ENCODE data around the gene SLC9A9.

Gene SLC9A9

GRCh38 chr3:143604402-143605185, 243.7 kb downstream of the SLC9A9 start:
- DNase-seq = no peak
- no peak overlapping the region for H3K4me3 ChIP-seq (ENCODE audit: insufficient read depth, low read depth, low read length, poor library complexity, severe bottlenecking)
- H3K36me3 ChIP-seq (ENCODE audit: control insufficient read depth, insufficient read depth, low read length) = no peaks in the 10 kb centered on the region
- no peaks in the 10 kb centered on the region for H3K9me3 ChIP-seq (ENCODE audit: control insufficient read depth, low read length)
- H3K4me1 ChIP-seq (ENCODE audit: control insufficient read depth, insufficient read depth, low read length, poor library complexity, severe bottlenecking) = no peaks in the 10 kb centered on the region
- no peaks in the 10 kb centered on the region for H3K27me3 ChIP-seq (replicated peaks; ENCODE audit: control insufficient read depth, insufficient read depth, low read length, poor library complexity, severe bottlenecking)
- H3K27ac ChIP-seq (ENCODE audit: insufficient read depth, low read length, poor library complexity, severe bottlenecking) = no peak overlapping the region

GRCh38 chr3:143603774-143604173, 244.5 kb downstream of the SLC9A9 start:
- Histone ChIP-seq H3K27me3 (replicated peaks; ENCODE audit: control insufficient read depth, insufficient read depth, low read length, poor library complexity, severe bottlenecking) (no peaks in the 10 kb centered on the region), H3K9me3 (ENCODE audit: control insufficient read depth, low read length) (no peaks in the 10 kb centered on the region), H3K27ac (ENCODE audit: insufficient read depth, low read length, poor library complexity, severe bottlenecking) (no peak overlapping the region), H3K36me3 (ENCODE audit: control insufficient read depth, insufficient read depth, low read length) (no peaks in the 10 kb centered on the region), H3K4me3 (ENCODE audit: insufficient read depth, low read depth, low read length, poor library complexity, severe bottlenecking) (no peak overlapping the region), H3K4me1 (ENCODE audit: control insufficient read depth, insufficient read depth, low read length, poor library complexity, severe bottlenecking) (no peaks in the 10 kb centered on the region)
- DNase-seq = no peak

GRCh38 chr3:143601723-143602484, 246.4 kb downstream of the SLC9A9 start:
- Histone ChIP-seq H3K9me3 (ENCODE audit: control insufficient read depth, low read length) (no peaks in the 10 kb centered on the region), H3K4me1 (ENCODE audit: control insufficient read depth, insufficient read depth, low read length, poor library complexity, severe bottlenecking) (no peaks in the 10 kb centered on the region), H3K27ac (ENCODE audit: insufficient read depth, low read length, poor library complexity, severe bottlenecking) (no peak overlapping the region), H3K4me3 (ENCODE audit: insufficient read depth, low read depth, low read length, poor library complexity, severe bottlenecking) (no peak overlapping the region), H3K27me3 (replicated peaks; ENCODE audit: control insufficient read depth, insufficient read depth, low read length, poor library complexity, severe bottlenecking) (no peaks in the 10 kb centered on the region), H3K36me3 (ENCODE audit: control insufficient read depth, insufficient read depth, low read length) (no peaks in the 10 kb centered on the region)
- no peak for DNase-seq

GRCh38 chr3:143600756-143601718, 247.2 kb downstream of the SLC9A9 start:
- Histone ChIP-seq H3K36me3 (ENCODE audit: control insufficient read depth, insufficient read depth, low read length) (no peaks in the 10 kb centered on the region), H3K27me3 (replicated peaks; ENCODE audit: control insufficient read depth, insufficient read depth, low read length, poor library complexity, severe bottlenecking) (no peaks in the 10 kb centered on the region), H3K4me3 (ENCODE audit: insufficient read depth, low read depth, low read length, poor library complexity, severe bottlenecking) (no peak overlapping the region), H3K4me1 (ENCODE audit: control insufficient read depth, insufficient read depth, low read length, poor library complexity, severe bottlenecking) (no peaks in the 10 kb centered on the region), H3K27ac (ENCODE audit: insufficient read depth, low read length, poor library complexity, severe bottlenecking) (no peak overlapping the region), H3K9me3 (ENCODE audit: control insufficient read depth, low read length) (no peaks in the 10 kb centered on the region)
- no peak for DNase-seq

GRCh38 chr3:143597774-143598652, 250.3 kb downstream of the SLC9A9 start:
- no peak overlapping the region for H3K4me3 ChIP-seq (ENCODE audit: insufficient read depth, low read depth, low read length, poor library complexity, severe bottlenecking)
- no peaks in the 10 kb centered on the region for H3K27me3 ChIP-seq (replicated peaks; ENCODE audit: control insufficient read depth, insufficient read depth, low read length, poor library complexity, severe bottlenecking)
- no peaks in the 10 kb centered on the region for H3K36me3 ChIP-seq (ENCODE audit: control insufficient read depth, insufficient read depth, low read length)
- DNase-seq = no peak
- H3K27ac ChIP-seq (ENCODE audit: insufficient read depth, low read length, poor library complexity, severe bottlenecking) = no peak overlapping the region
- H3K9me3 ChIP-seq (ENCODE audit: control insufficient read depth, low read length) = no peaks in the 10 kb centered on the region
- no peaks in the 10 kb centered on the region for H3K4me1 ChIP-seq (ENCODE audit: control insufficient read depth, insufficient read depth, low read length, poor library complexity, severe bottlenecking)

- H3K36me3 ChIP-seq (ENCODE audit: control insufficient read depth, insufficient read depth, low read length) = no peaks in the 10 kb centered on the region
- H3K4me1 ChIP-seq (ENCODE audit: control insufficient read depth, insufficient read depth, low read length, poor library complexity, severe bottlenecking) = no peaks in the 10 kb centered on the region
- DNase-seq = no peak
- H3K9me3 ChIP-seq (ENCODE audit: control insufficient read depth, low read length) = no peaks in the 10 kb centered on the region
- H3K4me3 ChIP-seq (ENCODE audit: insufficient read depth, low read depth, low read length, poor library complexity, severe bottlenecking) = no peak overlapping the region
- H3K27ac ChIP-seq (ENCODE audit: insufficient read depth, low read length, poor library complexity, severe bottlenecking) = no peak overlapping the region
- H3K27me3 ChIP-seq (replicated peaks; ENCODE audit: control insufficient read depth, insufficient read depth, low read length, poor library complexity, severe bottlenecking) = no peaks in the 10 kb centered on the region
Measured at GRCh38 chr3:143596957-143597642, 251.2 kb downstream of the SLC9A9 start.

GRCh38 chr3:143595456-143596077, 252.7 kb downstream of the SLC9A9 start:
- H3K27me3 ChIP-seq (replicated peaks; ENCODE audit: control insufficient read depth, insufficient read depth, low read length, poor library complexity, severe bottlenecking) = no peaks in the 10 kb centered on the region
- H3K27ac ChIP-seq (ENCODE audit: insufficient read depth, low read length, poor library complexity, severe bottlenecking) = no peak overlapping the region
- no peaks in the 10 kb centered on the region for H3K36me3 ChIP-seq (ENCODE audit: control insufficient read depth, insufficient read depth, low read length)
- H3K9me3 ChIP-seq (ENCODE audit: control insufficient read depth, low read length) = no peaks in the 10 kb centered on the region
- no peak for DNase-seq
- H3K4me3 ChIP-seq (ENCODE audit: insufficient read depth, low read depth, low read length, poor library complexity, severe bottlenecking) = no peak overlapping the region
- H3K4me1 ChIP-seq (ENCODE audit: control insufficient read depth, insufficient read depth, low read length, poor library complexity, severe bottlenecking) = no peaks in the 10 kb centered on the region

GRCh38 chr3:143594206-143594605, 254.1 kb downstream of the SLC9A9 start:
- no peaks in the 10 kb centered on the region for H3K27me3 ChIP-seq (replicated peaks; ENCODE audit: control insufficient read depth, insufficient read depth, low read length, poor library complexity, severe bottlenecking)
- H3K36me3 ChIP-seq (ENCODE audit: control insufficient read depth, insufficient read depth, low read length) = no peaks in the 10 kb centered on the region
- H3K27ac ChIP-seq (ENCODE audit: insufficient read depth, low read length, poor library complexity, severe bottlenecking) = no peak overlapping the region
- DNase-seq = no peak
- H3K4me1 ChIP-seq (ENCODE audit: control insufficient read depth, insufficient read depth, low read length, poor library complexity, severe bottlenecking) = no peaks in the 10 kb centered on the region
- no peaks in the 10 kb centered on the region for H3K9me3 ChIP-seq (ENCODE audit: control insufficient read depth, low read length)
- no peak overlapping the region for H3K4me3 ChIP-seq (ENCODE audit: insufficient read depth, low read depth, low read length, poor library complexity, severe bottlenecking)

Data from effector memory CD4-positive, alpha-beta T cell (primary cell).